GM18858 (cell line): Measurements from ENCODE around the gene FBH1.
"Not testable (repeated sequence)": the region's sequence is repeated elsewhere in the genome, so short reads cannot be mapped to it uniquely, and the experiment has no call there.

Experiments
- ATAC-seq: cut with Tn5 transposase; IDR thresholded peaks from one replicate; pipeline ENCODE4 v1.9.1; 2021; ENCODE audit not compliant: unreplicated experiment

FBH1 gene

GRCh38 chr10:5958077-5958476 lies 68.0 kb downstream of the FBH1 start:
- ATAC-seq: no peak

DNA sequence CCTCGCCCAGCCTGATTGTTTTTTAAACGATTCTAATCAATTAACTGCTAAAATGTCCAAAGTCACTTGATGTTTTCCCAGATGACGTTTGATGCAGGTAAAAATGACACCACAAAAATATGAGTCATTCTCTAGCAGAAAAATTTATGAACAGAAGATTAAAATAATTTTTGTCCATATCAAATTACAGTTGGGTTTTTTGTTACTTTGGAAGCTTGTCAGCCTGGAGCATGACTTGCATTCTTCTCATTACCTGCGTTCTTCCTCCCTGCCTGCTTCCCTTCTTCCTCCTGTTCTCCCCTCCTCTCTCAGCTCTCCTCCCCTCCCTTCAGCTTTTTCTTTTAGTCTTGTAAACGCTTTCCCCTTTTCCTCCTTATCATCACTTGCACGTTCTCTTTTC lies 68.6 kb downstream of the FBH1 start:
- ATAC-seq: no peak

GRCh38 chr10:5959142-5959541 lies 69.1 kb downstream of the FBH1 start:
- ATAC-seq: no peak

GRCh38 chr10:5959581-5960069 lies 69.6 kb downstream of the FBH1 start:
- no peak for ATAC-seq

DNA sequence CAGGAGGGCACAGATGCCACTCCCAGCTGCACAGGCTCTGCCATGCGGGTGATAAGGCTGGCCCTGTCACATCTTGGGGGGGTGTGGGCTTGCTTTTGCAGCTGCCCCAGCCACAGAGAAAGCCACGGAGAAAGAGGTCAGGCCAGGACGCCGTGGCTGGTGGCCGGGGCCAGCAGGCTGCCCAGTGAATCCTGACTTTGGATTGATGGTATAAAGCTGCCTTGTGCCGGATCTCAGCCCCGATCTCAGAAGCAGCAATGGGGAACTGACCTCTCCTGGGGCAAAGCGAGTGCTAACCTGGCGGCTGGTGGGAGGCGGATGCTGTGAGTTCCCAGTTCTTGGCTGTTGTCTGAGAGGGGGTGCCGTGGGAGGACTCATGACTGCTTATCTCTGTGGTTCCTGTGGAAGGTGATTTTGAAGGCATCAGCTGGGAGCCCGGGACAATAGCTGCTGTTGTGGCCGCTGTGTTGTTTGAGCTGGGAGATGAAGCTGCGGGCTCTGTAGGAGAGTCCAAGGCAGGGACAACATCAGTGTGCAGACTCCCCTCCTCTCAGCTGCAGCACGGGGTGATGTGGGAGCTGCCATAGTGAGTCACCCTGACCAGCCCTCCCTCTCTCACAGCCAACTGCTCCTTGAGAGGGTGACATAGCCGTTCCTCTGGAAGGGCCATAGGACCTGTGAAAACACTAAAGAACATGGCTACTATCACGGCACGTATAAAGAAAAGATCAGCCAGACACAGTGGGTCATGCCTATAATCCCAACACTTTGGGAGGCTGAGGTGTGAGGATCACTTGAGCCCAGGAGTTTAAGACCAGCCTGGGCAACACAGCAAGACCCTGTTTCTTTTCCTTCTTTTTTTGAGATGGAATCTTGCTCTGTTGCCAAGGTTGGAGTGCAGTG lies 70.3 kb downstream of the FBH1 start:
- no peak for ATAC-seq

- not testable (repeated sequence) for ATAC-seq
Observed at GRCh38 chr10:5960973-5961275, 70.9 kb downstream of the FBH1 start.

DNA sequence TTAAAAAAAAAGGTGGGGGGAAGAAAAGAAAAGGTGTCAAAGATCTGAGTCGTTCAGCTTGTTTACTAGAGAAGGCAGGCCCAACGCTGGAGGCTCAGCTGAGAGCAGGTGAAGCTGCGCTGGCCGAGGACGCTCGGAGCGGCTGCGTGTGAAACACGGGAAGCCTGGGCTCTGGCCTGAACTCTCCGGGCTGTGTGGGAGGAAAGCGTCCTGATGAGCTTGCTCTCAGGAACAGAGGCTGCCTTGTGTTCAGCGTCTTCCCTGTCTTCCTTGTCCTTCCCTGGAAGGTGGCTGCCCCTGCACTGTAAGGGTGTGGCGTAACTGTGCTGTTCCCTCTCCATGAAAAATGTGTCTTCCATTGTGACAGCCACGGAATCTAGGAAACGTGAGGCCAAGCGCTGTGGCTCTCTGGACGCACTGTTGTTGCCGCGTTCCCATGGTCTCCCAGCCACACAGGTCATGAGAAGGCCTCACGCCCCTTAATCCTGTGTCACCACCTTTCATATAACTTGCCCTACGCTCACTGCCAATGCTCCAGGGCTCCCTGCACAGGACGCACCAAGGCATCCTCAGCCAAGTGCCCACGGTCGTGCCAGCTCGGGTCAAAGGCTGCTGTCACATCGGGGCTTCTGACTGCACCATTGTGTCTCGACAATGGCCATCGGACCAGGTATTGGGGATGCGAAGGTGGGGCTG lies 71.5 kb downstream of the FBH1 start:
- no peak for ATAC-seq

- ATAC-seq: not testable (repeated sequence)
Observed at GRCh38 chr10:5962358-5962940, 72.4 kb downstream of the FBH1 start.

- no peak for ATAC-seq
Observed at GRCh38 chr10:5963071-5963470, 73.0 kb downstream of the FBH1 start.

- no peak for ATAC-seq
Observed at GRCh38 chr10:5963591-5963990, 73.5 kb downstream of the FBH1 start.

GRCh38 chr10:5964736-5965135 lies 74.7 kb downstream of the FBH1 start:
- no peak for ATAC-seq

GRCh38 chr10:5965266-5965665 lies 75.2 kb downstream of the FBH1 start:
- no peak for ATAC-seq

- ATAC-seq: no peak
Observed at GRCh38 chr10:5968037-5968680, 78.1 kb downstream of the FBH1 start.

GRCh38 chr10:5968681-5969453 lies 78.8 kb downstream of the FBH1 start:
- no peak for ATAC-seq

DNA sequence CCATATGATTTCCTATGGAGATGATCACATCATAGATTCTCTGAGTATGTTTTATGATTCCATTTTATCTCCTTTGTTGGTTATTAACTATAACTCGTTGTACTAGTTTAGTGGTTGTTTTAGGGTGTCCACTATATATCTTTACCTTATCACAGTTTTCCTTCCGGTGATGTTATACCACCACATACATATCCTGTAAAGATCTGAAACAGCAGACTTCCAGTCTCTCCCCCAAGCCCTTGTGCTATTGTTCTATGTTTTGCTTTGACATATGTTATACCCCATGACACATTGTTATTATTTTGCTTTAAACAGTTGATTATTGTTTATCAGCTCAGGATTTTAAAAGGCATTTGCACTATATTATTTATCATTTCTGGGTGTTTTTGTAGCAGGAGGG lies 80.0 kb downstream of the FBH1 start:
- no peak for ATAC-seq

DNA sequence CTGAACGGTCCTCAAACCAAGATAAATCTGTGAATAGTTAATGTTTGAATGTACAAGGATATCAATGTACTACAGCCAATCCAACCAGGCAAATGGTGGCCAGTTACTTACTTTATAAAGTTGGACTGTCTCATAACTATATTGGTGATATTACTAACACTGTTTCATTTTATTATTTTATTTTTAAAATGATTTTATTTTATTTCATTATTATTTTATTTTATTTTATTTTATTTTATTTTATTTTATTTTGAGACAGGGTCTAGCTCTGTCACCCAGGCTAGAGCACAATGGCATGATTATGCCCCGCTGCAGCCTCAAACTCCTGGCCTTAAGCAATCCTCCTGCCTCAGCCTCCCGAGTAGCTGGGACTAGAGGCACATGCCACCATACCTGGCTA lies 80.5 kb downstream of the FBH1 start:
- ATAC-seq: no peak

DNA sequence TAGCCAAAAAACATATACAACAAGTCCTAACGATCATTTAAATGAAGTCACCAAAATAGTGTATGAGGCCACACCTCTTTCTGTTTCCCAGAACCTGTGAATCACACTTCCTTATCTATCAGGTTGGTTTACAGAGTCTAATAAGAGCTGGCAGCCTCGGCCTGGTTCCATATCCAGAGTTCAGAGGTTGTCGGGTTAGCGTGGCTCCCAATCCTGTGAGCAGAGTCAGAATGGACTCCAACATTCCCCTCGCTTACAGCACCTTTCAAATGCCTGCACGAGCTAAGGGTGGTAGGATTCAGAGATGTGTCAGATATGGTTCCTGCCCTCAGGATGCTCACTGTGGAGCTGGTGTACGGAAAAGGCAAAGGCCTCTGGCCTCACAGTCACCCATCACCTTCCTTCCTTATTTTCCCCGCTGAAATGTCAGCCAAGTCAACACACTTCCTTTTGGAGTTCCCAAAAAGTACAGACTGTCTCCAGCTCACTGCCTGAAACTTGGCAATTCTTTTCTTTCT lies 81.3 kb downstream of the FBH1 start:
- no peak for ATAC-seq

- ATAC-seq: no peak
Observed at GRCh38 chr10:5971886-5972285, 81.8 kb downstream of the FBH1 start.

DNA sequence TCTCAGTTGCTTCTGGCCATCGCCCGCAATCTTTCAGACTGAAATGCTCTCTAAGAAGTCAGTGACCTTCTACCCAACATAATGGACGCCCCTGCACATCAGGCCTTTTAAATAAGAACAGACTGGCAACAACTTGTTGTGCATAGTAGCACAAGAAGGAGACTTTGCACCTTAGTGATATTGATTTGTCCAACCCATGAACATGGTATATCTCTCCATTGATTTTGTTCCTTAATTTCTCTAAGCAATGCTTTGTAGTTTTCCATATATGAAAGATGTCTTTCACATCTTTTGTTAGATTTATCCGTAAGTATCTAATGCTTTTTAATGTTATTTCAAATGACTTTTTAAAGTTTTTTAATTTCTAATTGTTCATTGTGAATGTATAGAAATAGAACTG lies 83.0 kb downstream of the FBH1 start:
- ATAC-seq: no peak

GRCh38 chr10:5975641-5976473 lies 85.8 kb downstream of the FBH1 start:
- peak; percentile 73 for ATAC-seq
